ENCODE measurements around the gene TCERG1L. TPM values are rescaled to one million over a fixed set of nuclear protein-coding genes. Genes with fewer than 3 reads are reported as not detected.

TCERG1L gene
- total and polyA plus RNA-seq, 2 experiments from 2014 or later: not detected

DNA sequence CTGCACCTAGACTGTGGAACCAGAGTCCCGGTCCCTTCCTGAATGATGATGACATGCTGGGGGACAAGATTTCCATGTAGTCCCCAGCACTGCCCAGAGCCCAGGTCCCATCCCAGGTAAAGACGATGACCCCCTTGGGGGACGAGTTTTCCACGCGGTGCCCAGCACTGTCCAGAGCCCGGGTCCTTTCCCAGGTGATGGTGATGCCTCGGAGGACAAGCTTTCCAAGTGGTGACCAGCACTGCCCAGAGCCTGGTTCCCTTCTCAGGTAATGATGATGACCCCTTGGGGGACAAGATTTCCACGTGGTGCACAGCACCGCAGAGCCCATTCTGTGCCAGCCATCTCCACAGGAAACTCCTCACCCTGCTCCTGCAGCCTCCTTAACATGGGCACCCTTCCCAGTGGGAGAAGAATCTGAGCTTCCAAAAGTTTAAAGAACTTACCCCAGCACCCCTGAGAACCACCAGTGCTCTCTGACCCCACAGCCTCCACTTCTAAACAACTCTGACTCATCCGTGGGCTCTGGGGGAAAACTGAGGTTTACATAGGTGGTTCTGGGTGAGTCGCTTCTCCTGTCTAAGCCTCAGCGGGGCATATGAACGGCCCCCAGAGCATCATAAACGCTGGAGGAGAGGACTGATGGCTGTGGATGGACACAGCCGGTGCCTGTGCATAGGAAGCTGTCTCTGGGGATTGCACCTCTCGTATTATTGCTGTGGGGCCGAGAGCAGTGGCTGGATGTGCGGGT is 233.2 kb downstream of the TCERG1L start:
- Histone ChIP-seq H3K9me2 (ENCODE audit: insufficient read depth) (no peaks in the 10 kb centered on the region), H3F3A (ENCODE audit: insufficient read depth) (no peaks in the 10 kb centered on the region), H3K9me3 (ENCODE audit: low read depth) (no peaks in the 10 kb centered on the region), H3K4me3 (no peak overlapping the region), H2AFZ (no peak overlapping the region), H3K27me3 (replicated peaks; ENCODE audit: insufficient read depth) (no peaks in the 10 kb centered on the region), H3K27ac (no peak overlapping the region), H3K36me3 (ENCODE audit: low read depth) (no peaks in the 10 kb centered on the region), H3K4me1 (ENCODE audit: insufficient read depth) (no peaks in the 10 kb centered on the region), H4K20me1 (ENCODE audit: insufficient read depth) (no peaks in the 10 kb centered on the region), H3K4me2 (ENCODE audit: unreplicated experiment) (no peak overlapping the region), H3K79me2 (ENCODE audit: insufficient read depth) (no peaks in the 10 kb centered on the region), H3K9ac (no peak overlapping the region)
- in situ Hi-C loops (cut with MboI): no loop called here
- TF ChIP-seq EZH2phosphoT487 (IDR thresholded peaks at IDR 0.05; ENCODE audit: insufficient read depth, low read depth): no peak
- TF ChIP-seq EZH2 (IDR thresholded peaks at IDR 0.05; ENCODE audit: insufficient read depth, poor library complexity, severe bottlenecking): no peak
- no peak for DNase-seq
- 44 to 49% methylated on average over 18 of the region's 18 CpGs for WGBS, 2 experiments (ENCODE audit: low coverage in 1 of 2, low lambda C conversion rate in 2 of 2, missing lambda C conversion rate in 2 of 2)

DNA sequence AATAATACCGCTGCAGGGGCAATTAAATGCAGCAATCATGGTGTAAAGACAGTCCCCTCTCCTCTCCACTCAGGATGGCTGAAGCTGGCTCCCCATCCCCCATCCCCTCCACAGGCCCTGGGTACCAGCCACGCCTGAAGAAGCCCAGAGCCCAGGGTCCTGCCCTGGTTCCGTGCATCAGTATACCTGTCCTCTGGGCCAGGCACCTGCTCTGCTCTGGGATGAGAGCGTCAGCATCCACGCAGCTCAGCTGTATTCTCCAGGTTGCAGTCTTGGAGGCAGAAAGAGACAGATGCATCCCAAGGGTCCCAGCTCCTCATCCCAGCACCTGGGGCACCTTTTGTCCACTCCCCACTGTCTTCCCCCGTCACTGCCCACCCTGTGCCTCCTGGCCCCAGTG is 233.8 kb downstream of the TCERG1L start:
- no peaks in the 10 kb centered on the region for H3K27me3 ChIP-seq (replicated peaks; ENCODE audit: insufficient read depth)
- no peaks in the 10 kb centered on the region for H3K36me3 ChIP-seq (ENCODE audit: low read depth)
- no peak overlapping the region for H2AFZ ChIP-seq
- H3K9me3 ChIP-seq (ENCODE audit: low read depth): no peaks in the 10 kb centered on the region
- no peaks in the 10 kb centered on the region for H3F3A ChIP-seq (ENCODE audit: insufficient read depth)
- no peak overlapping the region for H3K9ac ChIP-seq
- no peaks in the 10 kb centered on the region for H3K79me2 ChIP-seq (ENCODE audit: insufficient read depth)
- no peak for DNase-seq
- no peak for TF ChIP-seq EZH2 (IDR thresholded peaks at IDR 0.05; ENCODE audit: insufficient read depth, poor library complexity, severe bottlenecking)
- TF ChIP-seq EZH2phosphoT487 (IDR thresholded peaks at IDR 0.05; ENCODE audit: insufficient read depth, low read depth): no peak
- H3K9me2 ChIP-seq (ENCODE audit: insufficient read depth): no peaks in the 10 kb centered on the region
- WGBS, 2 experiments (ENCODE audit: low coverage in 1 of 2, low lambda C conversion rate in 2 of 2, missing lambda C conversion rate in 2 of 2): 31 to 35% methylated on average over 6 of the region's 6 CpGs
- H3K4me2 ChIP-seq (ENCODE audit: unreplicated experiment): no peak overlapping the region
- H4K20me1 ChIP-seq (ENCODE audit: insufficient read depth): no peaks in the 10 kb centered on the region
- in situ Hi-C loops (cut with MboI): no loop called here
- no peak overlapping the region for H3K4me3 ChIP-seq
- no peaks in the 10 kb centered on the region for H3K4me1 ChIP-seq (ENCODE audit: insufficient read depth)
- H3K27ac ChIP-seq: no peak overlapping the region

DNA sequence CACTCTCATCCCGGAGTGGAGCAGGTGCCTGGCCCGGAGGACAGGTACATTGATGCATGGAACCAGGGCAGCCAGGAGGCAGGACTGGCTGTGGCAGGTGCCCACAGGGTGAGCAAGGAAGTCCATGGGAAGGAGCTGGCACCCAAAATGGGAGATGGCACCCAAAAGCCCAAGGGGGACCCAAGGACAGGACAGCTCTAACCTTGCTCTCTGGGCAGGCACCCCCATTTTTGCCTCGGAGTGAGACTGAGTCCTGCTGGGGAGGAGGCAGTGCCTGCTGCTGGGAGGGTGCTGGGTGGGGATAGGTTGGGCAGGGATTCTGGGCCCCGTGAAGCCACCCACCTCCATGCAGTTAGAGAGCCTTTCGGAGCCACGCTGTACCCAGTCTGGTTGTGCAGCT is 234.5 kb downstream of the TCERG1L start:
- H3K9ac ChIP-seq: no peak overlapping the region
- H3K79me2 ChIP-seq (ENCODE audit: insufficient read depth): no peaks in the 10 kb centered on the region
- H3K27ac ChIP-seq: no peak overlapping the region
- no peak overlapping the region for H2AFZ ChIP-seq
- TF ChIP-seq EZH2 (IDR thresholded peaks at IDR 0.05; ENCODE audit: insufficient read depth, poor library complexity, severe bottlenecking): no peak
- TF ChIP-seq EZH2phosphoT487 (IDR thresholded peaks at IDR 0.05; ENCODE audit: insufficient read depth, low read depth): no peak
- no peaks in the 10 kb centered on the region for H3K9me3 ChIP-seq (ENCODE audit: low read depth)
- H3K9me2 ChIP-seq (ENCODE audit: insufficient read depth): no peaks in the 10 kb centered on the region
- 50 to 53% methylated on average over 6 of the region's 6 CpGs for WGBS, 2 experiments (ENCODE audit: low coverage in 1 of 2, low lambda C conversion rate in 2 of 2, missing lambda C conversion rate in 2 of 2)
- in situ Hi-C loops (cut with MboI): no loop called here
- no peaks in the 10 kb centered on the region for H3F3A ChIP-seq (ENCODE audit: insufficient read depth)
- H3K36me3 ChIP-seq (ENCODE audit: low read depth): no peaks in the 10 kb centered on the region
- no peak for DNase-seq
- no peaks in the 10 kb centered on the region for H3K4me1 ChIP-seq (ENCODE audit: insufficient read depth)
- H3K27me3 ChIP-seq (replicated peaks; ENCODE audit: insufficient read depth): no peaks in the 10 kb centered on the region
- H3K4me3 ChIP-seq: no peak overlapping the region
- H4K20me1 ChIP-seq (ENCODE audit: insufficient read depth): no peaks in the 10 kb centered on the region
- H3K4me2 ChIP-seq (ENCODE audit: unreplicated experiment): no peak overlapping the region

DNA sequence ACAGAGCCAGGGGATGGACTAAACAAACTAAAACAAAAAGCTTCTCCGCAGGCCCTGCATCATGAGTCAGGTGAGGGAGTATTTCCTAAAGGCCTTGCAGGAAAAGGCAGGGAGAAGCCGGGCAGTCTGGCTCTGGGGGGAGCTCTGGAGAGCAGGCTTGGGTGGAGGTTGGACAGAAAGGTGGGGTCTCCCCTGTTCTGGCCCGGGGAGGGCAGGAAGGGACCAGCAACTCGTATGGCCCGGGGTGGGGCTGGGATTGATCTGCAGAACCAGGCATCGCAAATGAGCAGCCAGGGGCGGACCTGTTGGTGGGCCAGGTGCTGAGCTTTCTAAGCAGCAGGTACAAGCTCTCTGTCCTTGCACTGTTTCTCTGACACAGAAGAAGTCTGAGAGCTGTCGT is 235.2 kb downstream of the TCERG1L start:
- 33 to 37% methylated on average over 8 of the region's 8 CpGs for WGBS, 2 experiments (ENCODE audit: low coverage in 1 of 2, low lambda C conversion rate in 2 of 2, missing lambda C conversion rate in 2 of 2)
- no peak for DNase-seq
- no peaks in the 10 kb centered on the region for H3K9me2 ChIP-seq (ENCODE audit: insufficient read depth)
- H3K27ac ChIP-seq: no peak overlapping the region
- no peak overlapping the region for H3K4me2 ChIP-seq (ENCODE audit: unreplicated experiment)
- TF ChIP-seq EZH2phosphoT487 (IDR thresholded peaks at IDR 0.05; ENCODE audit: insufficient read depth, low read depth): no peak
- H4K20me1 ChIP-seq (ENCODE audit: insufficient read depth): no peaks in the 10 kb centered on the region
- no peaks in the 10 kb centered on the region for H3K27me3 ChIP-seq (replicated peaks; ENCODE audit: insufficient read depth)
- in situ Hi-C loops (cut with MboI): no loop called here
- no peaks in the 10 kb centered on the region for H3K4me1 ChIP-seq (ENCODE audit: insufficient read depth)
- H3K4me3 ChIP-seq: no peak overlapping the region
- H3F3A ChIP-seq (ENCODE audit: insufficient read depth): no peaks in the 10 kb centered on the region
- no peaks in the 10 kb centered on the region for H3K79me2 ChIP-seq (ENCODE audit: insufficient read depth)
- H3K9ac ChIP-seq: no peak overlapping the region
- H2AFZ ChIP-seq: no peak overlapping the region
- no peaks in the 10 kb centered on the region for H3K36me3 ChIP-seq (ENCODE audit: low read depth)
- H3K9me3 ChIP-seq (ENCODE audit: low read depth): no peaks in the 10 kb centered on the region
